ENCODE results near the gene CFAP68. TPM values are rescaled to one million over a fixed set of nuclear protein-coding genes. Genes with fewer than 3 reads are reported as not detected.

The CFAP68 gene
- total and polyA plus RNA-seq, 9 of the 15 experiments (the other 6 are each of a cell fraction or from before 2014, with no cell fraction given) = 22.8 to 72.3 (median 52.5) TPM

- Histone ChIP-seq H3K9me3 (replicated peaks; ENCODE audit: control insufficient read depth, insufficient read depth, low read depth, low read length) (no peaks in the 10 kb centered on the region), H3K9ac (ENCODE audit: insufficient read depth in 1 of 2, low read depth in 2 of 2, low read length in 2 of 2) (no peak overlapping the region), H3K4me3 (no peak overlapping the region), H3K27ac (ENCODE audit: extremely low read depth, low read depth, low read length) (no peak overlapping the region), H3K9me1 (ENCODE audit: control insufficient read depth, insufficient read depth, low read length) (no peaks in the 10 kb centered on the region), H3K27me3 (ENCODE audit: control insufficient read depth in 2 of 2, insufficient read depth in 2 of 2, low read length in 2 of 2) (no peaks in the 10 kb centered on the region), H3K4me2 (ENCODE audit: insufficient read depth, low read length) (no peak overlapping the region), H3K4me1 (replicated peaks in 1 of 2; ENCODE audit: control insufficient read depth in 2 of 2, insufficient read depth in 2 of 2, low read length in 2 of 2) (peaks cover 18 to 25% of the 10 kb centered on the region in 2 experiments), H3K79me2 (ENCODE audit: control insufficient read depth, insufficient read depth, low read length) (no peaks in the 10 kb centered on the region), H4K20me1 (replicated peaks; ENCODE audit: control insufficient read depth, insufficient read depth, low read length) (no peaks in the 10 kb centered on the region), H2AFZ (ENCODE audit: low read depth, low read length) (no peak overlapping the region), H3K36me3 (ENCODE audit: control insufficient read depth, insufficient read depth, low read length) (no peaks in the 10 kb centered on the region)
- DNase-seq (ENCODE audit: extremely low read depth in 1 of 4, low spot score in 3 of 4) (no peak), FAIRE-seq (no peak), ATAC-seq (no peak)
- no TSS peak for BruUV-seq (replicated peaks)
- intact Hi-C loops (cut with micrococcal nuclease) (no loop called here), in situ Hi-C loops (cut with MboI) (no loop called here)
- WGBS (ENCODE audit: insufficient coverage, low coverage, missing lambda C conversion rate) = 86% methylated on average over 2 of the region's 2 CpGs
- ChIA-PET CTCF (ENCODE audit: low intra/inter-chr PET ratio) (no interaction called here), POLR2A (no interaction called here)
- no peak for TF ChIP-seq ZNF263 (CRISPR knock-in tag; IDR thresholded peaks at IDR 0.05; ENCODE audit: borderline replicate concordance)
- TF ChIP-seq RNF2 (IDR thresholded peaks at IDR 0.05) = no peak
- TF ChIP-seq IFI16 (CRISPR knock-in tag; IDR thresholded peaks at IDR 0.05) = no peak
- no peak for TF ChIP-seq ZNF79 (CRISPR knock-in tag; IDR thresholded peaks at IDR 0.05; ENCODE audit: low read depth)
- no peak for TF ChIP-seq PML (IDR thresholded peaks at IDR 0.05; ENCODE audit: low read length)
- no peak for TF ChIP-seq ATF2 (CRISPR knock-in tag; IDR thresholded peaks at IDR 0.05)
- TF ChIP-seq HDAC2 (IDR thresholded peaks at IDR 0.05) = no peak
- no peak for TF ChIP-seq ZNF175 (CRISPR knock-in tag; IDR thresholded peaks at IDR 0.05; ENCODE audit: low read depth)
- no peak for TF ChIP-seq HNRNPH1 (optimal IDR thresholded peaks at IDR 0.05; ENCODE audit: low read depth, low read length)
- TF ChIP-seq SREBF2 (CRISPR knock-in tag; IDR thresholded peaks at IDR 0.05) = no peak
- no peak for TF ChIP-seq PATZ1 (CRISPR knock-in tag; IDR thresholded peaks at IDR 0.05; ENCODE audit: borderline replicate concordance)
- no peak for TF ChIP-seq STAT5A (IDR thresholded peaks at IDR 0.05; ENCODE audit: borderline replicate concordance, low read length)
- no peak for TF ChIP-seq LARP7 (IDR thresholded peaks at IDR 0.05)
- no peak for TF ChIP-seq ARID4B (CRISPR knock-in tag; IDR thresholded peaks at IDR 0.05)
Measured at GRCh38 chr11:111920908-111921307, 41.6 kb downstream of the CFAP68 start.
